Right lobe of liver (tissue), 6 donors: Measurements from ENCODE around the gene SLC41A3. TPM values are rescaled to one million over a fixed set of nuclear protein-coding genes. Genes with fewer than 3 reads are reported as not detected.

Experiments used
- ATAC-seq, 4 donors: fragments of 200-7000 bp; cut with Tn5 transposase; one replicate each; pipeline ENCODE4 v1.9.1; 2020; ENCODE audit warnings: mild to moderate bottlenecking in 4 of 4, moderate library complexity in 4 of 4
- DNase-seq, 3 donors: peaks; one replicate each; pipeline ENCODE4 v3.0.0-alpha.2; 2020
- H3K27ac ChIP-seq, 3 donors: fragments of 200-600 bp; one replicate each; pipeline ENCODE4 v1.8.0; 2022
- H3K27me3 ChIP-seq, 2 donors: fragments of 200-600 bp; one replicate each; pipeline ENCODE4 v1.8.0; 2022
- H3K36me3 ChIP-seq, 4 donors: fragments of 200-600 bp; sonication (generic) in 1 of 4; one replicate each; pipeline versions ENCODE4 v1.5.1 to v1.8.0; 2017 to 2022; ENCODE audit warnings: control low read depth in 1 of 4
- H3K4me1 ChIP-seq, 4 donors: fragments of 200-600 bp; sonication (generic) in 1 of 4; one replicate each; pipeline versions ENCODE4 v1.5.1 to v1.8.0; 2017 to 2022; ENCODE audit warnings: control low read depth in 1 of 4
- H3K4me3 ChIP-seq, 3 donors: fragments of 200-600 bp; one replicate each; pipeline ENCODE4 v1.8.0; 2022
- H3K9me3 ChIP-seq, 4 donors: fragments of 200-600 bp; sonication (generic) in 1 of 4; one replicate each; pipeline versions ENCODE4 v1.5.1 to v1.8.0; 2017 to 2022; ENCODE audit warnings: control low read depth in 1 of 4
- CTCF ChIP-seq, 4 donors: fragments of 200-600 bp in 3 of 4; fragments of 450-650 bp in 1 of 4; IDR thresholded peaks; one replicate each; pipeline versions ENCODE4 v1.5.1 to v1.8.0; 2016 to 2022; ENCODE audit warnings: antibody characterized with exemption in 4 of 4, mild to moderate bottlenecking in 2 of 4
- POLR2A ChIP-seq: fragments of 450-650 bp; IDR thresholded peaks from one replicate; pipeline ENCODE4 v1.6.1; 2017; ENCODE audit warnings: antibody characterized with exemption, mild to moderate bottlenecking
- WGBS: methylation state at CpG from one replicate; pipeline ENCODE4 v1.1.6; 2018; ENCODE audit warnings: low coverage, low lambda C conversion rate; ENCODE audit not compliant: insufficient coverage; ENCODE audit errors: missing lambda C conversion rate; 5-methylcytosine and 5-hydroxymethylcytosine counted together
- intact Hi-C, 2 donors: fragments of 100-400 bp; cut with DNase I; formaldehyde crosslinking; loops; one replicate each; pipeline versions ENCODE4 v1.11.2 to v1.14.1; 2022
- total RNA-seq, 6 experiments: library from RNA; depleted of rRNA in 2 of 6; stranded (reverse); fragments of >200 nt in 2 of 6; fragmentation: NEBNext Ultra II Directional in 3 of 6; extraction: Animal tissue kit (Norgen Biotek cat#: 25700) in 3 of 6; gene quantifications; one replicate each; pipeline versions ENCODE4 v1.1.0 to v1.2.4, GENCODE V29; 2016 to 2023
- donor health status: DM: no; HTN: yes; CAD: no.
- donor health status: DM: no; HTN: no; CAD: no.
- donor health status: DM: no; HTN: no; CAD: no.
- donor health status: DM: no; HTN: yes; CAD: no.
- donor health status: DM: no; HTN: yes; CAD: no.

Gene SLC41A3
- total RNA-seq, 6 experiments from 2014 or later, result 12.7 to 29.1 (median 15.9) TPM

- Histone ChIP-seq H3K9me3 (no peaks in the 10 kb centered on the region), H3K4me3 (no peak overlapping the region), H3K4me1 (no peaks in the 10 kb centered on the region), H3K27ac (no peak overlapping the region), H3K36me3 (no peaks in the 10 kb centered on the region), H3K27me3 (no peaks in the 10 kb centered on the region)
- no peak for ATAC-seq
- TF ChIP-seq CTCF (IDR thresholded peaks at IDR 0.05) (no peak), POLR2A (no peak)
- intact Hi-C loops, result no loop called here
- DNase-seq, result no peak
These were observed 54.7 kb downstream of the SLC41A3 start for GRCh38 chr3:126029241-126029640.

GRCh38 chr3:126028096-126028495 is 55.8 kb downstream of the SLC41A3 start:
- no CpG with 5 or more reads among the region's 4 CpGs for WGBS
- Histone ChIP-seq H3K36me3 (no peaks in the 10 kb centered on the region), H3K4me1 (no peaks in the 10 kb centered on the region), H3K27ac (no peak overlapping the region), H3K27me3 (no peaks in the 10 kb centered on the region), H3K4me3 (no peak overlapping the region), H3K9me3 (no peaks in the 10 kb centered on the region)
- TF ChIP-seq CTCF (IDR thresholded peaks at IDR 0.05), result no peak
- TF ChIP-seq POLR2A, result no peak
- ATAC-seq (no peak), DNase-seq (no peak)
- intact Hi-C loops, result no loop called here

- H3K4me1 ChIP-seq, result no peaks in the 10 kb centered on the region
- TF ChIP-seq CTCF (IDR thresholded peaks at IDR 0.05) (no peak), POLR2A (no peak)
- H3K9me3 ChIP-seq, result no peaks in the 10 kb centered on the region
- H3K27ac ChIP-seq, result no peak overlapping the region
- no peaks in the 10 kb centered on the region for H3K27me3 ChIP-seq
- ATAC-seq (no peak), DNase-seq (no peak)
- no peaks in the 10 kb centered on the region for H3K36me3 ChIP-seq
- intact Hi-C loops, result no loop called here
- H3K4me3 ChIP-seq, result no peak overlapping the region
- WGBS, result no CpG with 5 or more reads among the region's 6 CpGs
These were observed 57.2 kb downstream of the SLC41A3 start for GRCh38 chr3:126026761-126027160.

- Histone ChIP-seq H3K9me3 (no peaks in the 10 kb centered on the region), H3K4me1 (no peaks in the 10 kb centered on the region), H3K36me3 (no peaks in the 10 kb centered on the region), H3K27me3 (no peaks in the 10 kb centered on the region), H3K27ac (no peak overlapping the region), H3K4me3 (no peak overlapping the region)
- intact Hi-C loops, result no loop called here
- TF ChIP-seq CTCF (IDR thresholded peaks at IDR 0.05) (no peak), POLR2A (no peak)
- ATAC-seq (no peak), DNase-seq (no peak)
- 86% methylated on average over 4 of the region's 11 CpGs for WGBS
These were observed 57.6 kb downstream of the SLC41A3 start for GRCh38 chr3:126026277-126026751.

GRCh38 chr3:126025862-126026261 is 58.1 kb downstream of the SLC41A3 start:
- peak in 1 of 4 donors; percentile 9 for ATAC-seq
- Histone ChIP-seq H3K27ac (no peak overlapping the region), H3K9me3 (no peaks in the 10 kb centered on the region), H3K4me3 (no peak overlapping the region), H3K27me3 (no peaks in the 10 kb centered on the region), H3K4me1 (no peaks in the 10 kb centered on the region), H3K36me3 (no peaks in the 10 kb centered on the region)
- intact Hi-C loops, result no loop called here
- DNase-seq, result no peak
- no peak for TF ChIP-seq POLR2A
- no CpG with 5 or more reads among the region's 4 CpGs for WGBS
